DOHH2 (cell line): ENCODE measurements around the gene JKAMP.

Source experiments
- H3F3A ChIP-seq: fragments of 200-600 bp; sonication (generic), shearing (Covaris generic); 2 replicates; pipeline ENCODE4 v1.6.0; 2016; ENCODE audit warnings: antibody characterized with exemption, mild to moderate bottlenecking; ENCODE audit not compliant: control insufficient read depth, insufficient read depth
- H3K27ac ChIP-seq: fragments of 200-600 bp; sonication (generic); 2 replicates; pipeline ENCODE4 v1.5.1; 2014; ENCODE audit warnings: low read depth, mild to moderate bottlenecking, low read length, moderate library complexity
- H3K27me3 ChIP-seq: fragments of 200-600 bp; sonication (generic); 2 replicates; pipeline ENCODE4 v1.6.1; 2014; ENCODE audit warnings: mild to moderate bottlenecking, low read length, mixed read lengths; ENCODE audit not compliant: control insufficient read depth
- H3K36me3 ChIP-seq: fragments of 200-600 bp; sonication (generic); 2 replicates; pipeline ENCODE4 v1.6.1; 2014; ENCODE audit warnings: mild to moderate bottlenecking, low read length, moderate library complexity, mixed read lengths; ENCODE audit not compliant: control insufficient read depth
- H3K4me1 ChIP-seq: fragments of 200-600 bp; sonication (generic); 2 replicates; pipeline ENCODE4 v1.6.1; 2014; ENCODE audit warnings: mild to moderate bottlenecking, low read length, mixed read lengths; ENCODE audit not compliant: control insufficient read depth
- H3K4me2 ChIP-seq: fragments of 200-600 bp; sonication (generic); 2 replicates; pipeline ENCODE4 v1.6.0; 2014; ENCODE audit warnings: mild to moderate bottlenecking, low read length, moderate library complexity
- H3K4me3 ChIP-seq: fragments of 200-600 bp; sonication (generic); 2 replicates; pipeline ENCODE4 v1.5.1; 2014; ENCODE audit warnings: mild to moderate bottlenecking, low read length, mixed read lengths
- H3K79me2 ChIP-seq: fragments of 200-600 bp; sonication (generic); 2 replicates; pipeline ENCODE4 v1.6.1; 2014; ENCODE audit warnings: mild to moderate bottlenecking, low read length, mixed read lengths; ENCODE audit not compliant: control insufficient read depth
- H3K9me2 ChIP-seq: fragments of 200-600 bp; sonication (generic); replicated peaks from 2 replicates; pipeline ENCODE4 v1.6.1; 2014; ENCODE audit warnings: mild to moderate bottlenecking, low read length, mixed read lengths; ENCODE audit not compliant: control insufficient read depth
- H3K9me3 ChIP-seq: fragments of 200-600 bp; sonication (generic); 2 replicates; pipeline ENCODE4 v1.6.1; 2014; ENCODE audit warnings: antibody characterized with exemption, low read length, mixed read lengths; ENCODE audit not compliant: control insufficient read depth, insufficient read depth
- H4K20me1 ChIP-seq: fragments of 200-600 bp; sonication (generic); 2 replicates; pipeline ENCODE4 v1.6.0; 2014; ENCODE audit warnings: low read depth, mild to moderate bottlenecking, antibody characterized with exemption, low read length, moderate library complexity; ENCODE audit not compliant: control insufficient read depth, insufficient read depth
- CTCF ChIP-seq: fragments of 200-600 bp; sonication (generic); IDR thresholded peaks from one replicate; pipeline ENCODE4 v1.5.1; 2014; ENCODE audit warnings: antibody characterized with exemption, mild to moderate bottlenecking, low read depth, low read length; ENCODE audit not compliant: poor library complexity, severe bottlenecking
- EZH2phosphoT487 ChIP-seq: fragments of 200-600 bp; sonication (generic); IDR thresholded peaks from 2 replicates; pipeline ENCODE4 v1.6.1; 2017; ENCODE audit warnings: borderline replicate concordance, mild to moderate bottlenecking, antibody characterized with exemption, low read length, moderate library complexity, mixed read lengths

JKAMP gene

GRCh38 chr14:59451849-59452248 lies 32.5 kb upstream of the JKAMP start:
- TF ChIP-seq CTCF = no peak
- no peak for TF ChIP-seq EZH2phosphoT487
- Histone ChIP-seq H3K27ac (no peak overlapping the region), H3F3A (no peaks in the 10 kb centered on the region), H3K4me2 (no peak overlapping the region), H4K20me1 (no peaks in the 10 kb centered on the region), H3K9me2 (no peaks in the 10 kb centered on the region), H3K27me3 (no peaks in the 10 kb centered on the region), H3K4me3 (no peak overlapping the region), H3K36me3 (no peaks in the 10 kb centered on the region), H3K4me1 (no peaks in the 10 kb centered on the region), H3K9me3 (no peaks in the 10 kb centered on the region), H3K79me2 (no peaks in the 10 kb centered on the region)

DNA sequence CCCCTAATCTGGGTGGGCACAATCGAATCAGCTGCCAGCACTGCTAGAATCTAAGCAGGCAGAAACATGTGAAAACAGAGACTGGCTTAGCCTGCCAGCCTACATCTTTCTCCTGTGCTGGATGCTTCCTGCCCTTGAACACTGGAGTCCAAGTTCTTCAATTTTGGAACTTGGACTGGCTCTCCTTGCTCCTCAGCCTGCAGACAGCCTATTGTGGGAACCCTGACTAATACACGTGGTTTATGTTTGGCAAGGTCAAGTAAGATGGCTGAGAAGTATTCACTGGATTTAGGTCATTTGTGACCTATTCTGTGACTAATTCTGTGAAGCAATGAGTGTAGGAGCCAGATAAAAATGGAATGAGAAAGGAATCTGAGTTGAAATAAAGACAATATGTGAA lies 30.2 kb upstream of the JKAMP start:
- Histone ChIP-seq H3K9me3 (no peaks in the 10 kb centered on the region), H3F3A (no peaks in the 10 kb centered on the region), H3K4me1 (no peaks in the 10 kb centered on the region), H4K20me1 (no peaks in the 10 kb centered on the region), H3K9me2 (no peaks in the 10 kb centered on the region), H3K27ac (no peak overlapping the region), H3K4me3 (no peak overlapping the region), H3K36me3 (no peaks in the 10 kb centered on the region), H3K79me2 (no peaks in the 10 kb centered on the region), H3K27me3 (no peaks in the 10 kb centered on the region), H3K4me2 (no peak overlapping the region)
- no peak for TF ChIP-seq EZH2phosphoT487
- no peak for TF ChIP-seq CTCF

DNA sequence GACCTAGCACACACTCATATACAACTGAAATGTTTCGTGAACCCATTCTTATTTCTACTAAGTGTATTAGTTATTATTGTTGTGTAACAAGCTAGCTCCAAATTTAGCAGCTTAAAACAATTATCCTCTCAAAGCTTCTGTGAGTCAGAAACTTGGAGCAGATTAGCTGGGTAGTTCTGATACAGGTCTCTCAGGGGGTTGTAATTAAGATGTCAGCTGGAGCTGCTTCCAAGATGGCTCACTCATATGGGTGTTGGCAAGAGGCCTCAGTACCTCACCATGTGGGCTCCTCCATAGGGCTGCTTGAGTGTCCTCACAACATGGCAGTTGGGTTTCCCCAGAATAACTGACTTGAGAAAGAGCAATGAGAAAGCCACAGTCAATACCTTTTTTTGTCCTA lies 28.9 kb upstream of the JKAMP start:
- Histone ChIP-seq H4K20me1 (no peaks in the 10 kb centered on the region), H3K79me2 (no peaks in the 10 kb centered on the region), H3K27ac (no peak overlapping the region), H3K4me1 (no peaks in the 10 kb centered on the region), H3F3A (no peaks in the 10 kb centered on the region), H3K36me3 (no peaks in the 10 kb centered on the region; the same call in 1 of the 2 replicates), H3K4me2 (no peak overlapping the region), H3K9me2 (no peaks in the 10 kb centered on the region), H3K4me3 (no peak overlapping the region), H3K27me3 (no peaks in the 10 kb centered on the region), H3K9me3 (no peaks in the 10 kb centered on the region)
- TF ChIP-seq EZH2phosphoT487 (no peak), CTCF (no peak)

DNA sequence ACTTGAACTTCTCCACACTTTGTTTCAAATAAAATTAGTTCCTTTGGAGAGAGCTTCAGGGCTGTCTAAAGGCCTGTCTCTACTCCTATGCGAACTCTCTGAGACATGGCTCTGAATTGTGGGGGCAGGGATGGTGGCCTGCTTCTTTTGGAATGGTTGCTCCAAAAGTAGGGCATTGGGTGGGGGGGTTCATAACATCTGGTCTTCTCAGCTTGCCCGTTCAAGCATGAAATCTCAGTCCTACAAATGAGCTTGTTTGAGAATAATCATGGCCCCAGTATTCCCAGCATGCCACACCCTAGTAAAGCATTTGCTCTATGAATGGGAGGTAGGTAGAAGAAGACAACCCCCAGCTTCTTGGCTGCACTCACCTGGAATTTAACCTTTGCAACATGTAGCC lies 25.8 kb upstream of the JKAMP start:
- Histone ChIP-seq H4K20me1 (no peaks in the 10 kb centered on the region), H3K9me3 (no peaks in the 10 kb centered on the region), H3K79me2 (no peaks in the 10 kb centered on the region), H3K4me1 (no peaks in the 10 kb centered on the region), H3K27ac (no peak overlapping the region), H3K4me3 (no peak overlapping the region), H3K36me3 (no peaks in the 10 kb centered on the region; the same call in 1 of the 2 replicates), H3K27me3 (no peaks in the 10 kb centered on the region), H3F3A (no peaks in the 10 kb centered on the region), H3K4me2 (no peak overlapping the region), H3K9me2 (no peaks in the 10 kb centered on the region)
- no peak for TF ChIP-seq CTCF
- no peak for TF ChIP-seq EZH2phosphoT487
